ENCODE results near the gene MFSD6. TPM values are rescaled to one million over a fixed set of nuclear protein-coding genes. Genes with fewer than 3 reads are reported as not detected.

MFSD6 gene
- total RNA-seq, 3 donors from 2014 or later (not counting 1 experiment from before 2014, with no cell fraction given), result 36.7 to 50.5 (median 48.0) TPM

DNA sequence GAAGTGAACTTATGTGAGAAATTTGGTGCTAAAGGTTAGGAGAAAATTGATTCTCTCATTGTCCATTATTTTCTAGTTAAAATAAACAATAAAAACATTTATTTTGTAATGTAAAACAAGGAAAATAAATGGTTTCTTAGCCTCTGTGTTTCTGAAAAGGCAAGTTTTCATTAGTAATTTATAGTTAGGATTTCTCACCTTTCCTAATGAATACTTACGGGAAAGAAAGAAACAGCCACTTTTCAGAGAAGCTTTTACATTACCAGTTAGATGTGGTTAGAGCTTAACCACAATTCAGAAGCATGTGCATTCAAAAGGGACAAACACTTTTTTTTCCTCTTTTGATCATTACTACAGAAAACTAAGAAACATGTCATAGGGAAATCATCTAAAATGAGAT lies 107.5 kb downstream of the MFSD6 start:
- H3K4me3 Mint-ChIP-seq, result peak overlapping the region; percentile 13
- peaks cover 11% of the 10 kb centered on the region for H3K36me3 ChIP-seq (ENCODE audit: control insufficient read depth, insufficient read depth, low read length)
- no peak overlapping the region for H3K27ac ChIP-seq (ENCODE audit: low read length)
- H3K4me1 Mint-ChIP-seq, result peaks cover 24 to 25% of the 10 kb centered on the region in 2 donors
- H3K4me1 ChIP-seq (ENCODE audit: control insufficient read depth, insufficient read depth, low read length), result peaks cover 10% of the 10 kb centered on the region
- peak in 1 of 2 donors; percentile 71 for DNase-seq
- peak overlapping the region in 1 of 2 donors; percentile 72 for H3K27ac Mint-ChIP-seq
- H3K36me3 Mint-ChIP-seq, result peaks cover 7% of the 10 kb centered on the region
- no peak overlapping the region for H3K4me3 ChIP-seq (ENCODE audit: low read length)
- H3K9me3 Mint-ChIP-seq, result no peaks in the 10 kb centered on the region
- intact Hi-C loops (cut with micrococcal nuclease), result no loop called here
- H3K27me3 Mint-ChIP-seq (ENCODE audit: low read depth in 2 of 2), result no peaks in the 10 kb centered on the region
- no CpG with 5 or more reads among the region's 1 CpG for WGBS (ENCODE audit: insufficient coverage)
- TF ChIP-seq, protein P1, sequence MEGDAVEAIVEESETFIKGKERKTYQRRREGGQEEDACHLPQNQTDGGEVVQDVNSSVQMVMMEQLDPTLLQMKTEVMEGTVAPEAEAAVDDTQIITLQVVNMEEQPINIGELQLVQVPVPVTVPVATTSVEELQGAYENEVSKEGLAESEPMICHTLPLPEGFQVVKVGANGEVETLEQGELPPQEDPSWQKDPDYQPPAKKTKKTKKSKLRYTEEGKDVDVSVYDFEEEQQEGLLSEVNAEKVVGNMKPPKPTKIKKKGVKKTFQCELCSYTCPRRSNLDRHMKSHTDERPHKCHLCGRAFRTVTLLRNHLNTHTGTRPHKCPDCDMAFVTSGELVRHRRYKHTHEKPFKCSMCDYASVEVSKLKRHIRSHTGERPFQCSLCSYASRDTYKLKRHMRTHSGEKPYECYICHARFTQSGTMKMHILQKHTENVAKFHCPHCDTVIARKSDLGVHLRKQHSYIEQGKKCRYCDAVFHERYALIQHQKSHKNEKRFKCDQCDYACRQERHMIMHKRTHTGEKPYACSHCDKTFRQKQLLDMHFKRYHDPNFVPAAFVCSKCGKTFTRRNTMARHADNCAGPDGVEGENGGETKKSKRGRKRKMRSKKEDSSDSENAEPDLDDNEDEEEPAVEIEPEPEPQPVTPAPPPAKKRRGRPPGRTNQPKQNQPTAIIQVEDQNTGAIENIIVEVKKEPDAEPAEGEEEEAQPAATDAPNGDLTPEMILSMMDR (IDR thresholded peaks at IDR 0.05), result no peak
- no peaks in the 10 kb centered on the region for H3K27me3 ChIP-seq (ENCODE audit: control insufficient read depth, insufficient read depth, low read length)
- no peaks in the 10 kb centered on the region for H3K9me3 ChIP-seq (ENCODE audit: control insufficient read depth, insufficient read depth, low read length)
- peak in 1 of 3 donors; percentile 53 for ATAC-seq

DNA sequence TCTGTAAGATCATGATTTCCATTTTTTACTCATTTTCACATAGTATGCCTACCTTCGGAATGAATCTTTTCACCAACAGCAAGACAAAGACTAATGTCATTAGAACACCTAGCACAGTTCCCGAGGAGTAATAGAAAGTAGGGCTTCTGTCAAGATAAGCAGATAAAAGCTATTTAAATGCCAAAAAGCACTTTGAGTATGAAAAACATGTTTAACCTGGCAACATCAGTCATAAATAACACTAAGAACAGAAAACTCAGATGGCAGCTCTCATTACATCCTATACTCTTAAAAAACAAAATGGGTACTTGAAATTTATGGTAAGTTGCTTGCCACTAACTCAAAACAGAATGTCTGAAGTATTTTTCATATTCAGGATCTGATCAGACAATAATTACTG lies 109.3 kb downstream of the MFSD6 start:
- ATAC-seq (no peak), DNase-seq (no peak)
- H3K27ac Mint-ChIP-seq, result no peak overlapping the region
- peaks cover 31 to 36% of the 10 kb centered on the region in 2 donors for H3K4me1 Mint-ChIP-seq
- Histone ChIP-seq H3K27me3 (ENCODE audit: control insufficient read depth, insufficient read depth, low read length) (no peaks in the 10 kb centered on the region), H3K27ac (ENCODE audit: low read length) (no peak overlapping the region), H3K4me1 (ENCODE audit: control insufficient read depth, insufficient read depth, low read length) (peaks cover 10% of the 10 kb centered on the region), H3K4me3 (ENCODE audit: low read length) (no peak overlapping the region), H3K9me3 (ENCODE audit: control insufficient read depth, insufficient read depth, low read length) (no peaks in the 10 kb centered on the region), H3K36me3 (ENCODE audit: control insufficient read depth, insufficient read depth, low read length) (peaks cover 10% of the 10 kb centered on the region)
- intact Hi-C loops (cut with micrococcal nuclease), result no loop called here
- H3K36me3 Mint-ChIP-seq, result peaks cover 7% of the 10 kb centered on the region
- H3K4me3 Mint-ChIP-seq, result no peak overlapping the region
- H3K27me3 Mint-ChIP-seq (ENCODE audit: low read depth in 2 of 2), result no peaks in the 10 kb centered on the region
- TF ChIP-seq, protein P1 (IDR thresholded peaks at IDR 0.05), result no peak
- H3K9me3 Mint-ChIP-seq, result no peaks in the 10 kb centered on the region
- WGBS (ENCODE audit: insufficient coverage), result 100% methylated on average over 1 of the region's 2 CpGs

DNA sequence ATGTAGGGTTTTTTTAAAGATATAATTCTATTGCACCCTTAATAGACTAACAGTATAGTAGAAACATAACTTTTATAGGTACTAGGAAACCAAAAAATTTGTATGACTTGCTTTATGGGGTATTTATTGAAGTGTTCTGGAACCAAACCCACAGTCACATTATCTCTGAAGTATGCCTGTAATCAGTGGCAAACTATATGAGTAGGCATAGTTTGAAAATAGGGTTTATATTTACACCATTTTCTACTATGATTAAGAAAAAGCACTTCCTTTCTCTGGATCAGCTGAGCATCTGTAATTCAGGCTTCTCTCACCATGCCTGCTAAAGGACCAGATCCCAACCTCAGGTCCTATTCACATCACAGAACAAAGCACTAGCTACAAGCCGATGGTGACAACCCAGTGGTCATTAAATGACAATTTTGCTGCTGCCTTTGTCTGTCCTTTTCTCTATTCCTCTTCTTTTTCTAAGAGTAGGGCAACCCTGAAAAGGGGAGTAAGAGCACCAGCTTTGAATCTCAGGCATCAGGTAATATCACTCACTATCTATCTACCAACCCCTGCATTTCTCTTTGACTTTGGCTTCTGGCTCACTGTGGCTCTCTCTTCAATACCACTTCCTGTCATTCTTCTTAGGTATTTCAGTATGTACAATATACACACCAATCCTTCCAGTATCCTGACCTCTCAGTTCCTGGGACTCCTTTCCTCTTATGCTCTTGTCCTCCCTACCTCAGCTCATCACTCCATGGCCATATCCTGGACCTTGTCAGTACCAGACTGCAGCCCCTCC lies 112.0 kb downstream of the MFSD6 start:
- H3K36me3 ChIP-seq (ENCODE audit: control insufficient read depth, insufficient read depth, low read length), result no peaks in the 10 kb centered on the region
- H3K4me1 ChIP-seq (ENCODE audit: control insufficient read depth, insufficient read depth, low read length), result peaks cover 10% of the 10 kb centered on the region
- H3K27me3 ChIP-seq (ENCODE audit: control insufficient read depth, insufficient read depth, low read length), result no peaks in the 10 kb centered on the region
- no peaks in the 10 kb centered on the region for H3K36me3 Mint-ChIP-seq
- DNase-seq (peak in 1 of 2 donors; percentile 49), ATAC-seq (peak; percentile 47 to 75 (median 61))
- no peak overlapping the region for H3K27ac ChIP-seq (ENCODE audit: low read length)
- WGBS (ENCODE audit: insufficient coverage), result 84% methylated on average over 1 of the region's 1 CpG
- no peaks in the 10 kb centered on the region for H3K27me3 Mint-ChIP-seq (ENCODE audit: low read depth in 2 of 2)
- H3K4me3 ChIP-seq (ENCODE audit: low read length), result no peak overlapping the region
- TF ChIP-seq, protein P1 (IDR thresholded peaks at IDR 0.05), result no peak
- H3K4me3 Mint-ChIP-seq, result peak overlapping the region; percentile 0
- H3K27ac Mint-ChIP-seq, result peak overlapping the region; percentile 1 to 2
- H3K4me1 Mint-ChIP-seq, result peaks cover 27 to 32% of the 10 kb centered on the region in 2 donors
- no peaks in the 10 kb centered on the region for H3K9me3 ChIP-seq (ENCODE audit: control insufficient read depth, insufficient read depth, low read length)
- intact Hi-C loops (cut with micrococcal nuclease), result loop anchor here (10.0 kb wide), 1 partner anchor 855 kb away; the partner anchor contains the start of gene ASNSD1
- no peaks in the 10 kb centered on the region for H3K9me3 Mint-ChIP-seq

Data from natural killer cell (primary cell).